ENCODE data around the gene BNC2.

The BNC2 gene

GRCh38 chr9:16396389-16396788 lies 474.1 kb downstream of the BNC2 start:
- DNase-seq, result no peak

- no peak for DNase-seq
Observed at GRCh38 chr9:16391369-16391768, 479.1 kb downstream of the BNC2 start.

- DNase-seq, result no peak
Observed at GRCh38 chr9:16387382-16387781, 483.1 kb downstream of the BNC2 start.

- DNase-seq, result no peak
Observed at GRCh38 chr9:16386827-16387077, 483.7 kb downstream of the BNC2 start.

- no peak for DNase-seq
Observed at GRCh38 chr9:16386007-16386826, 484.3 kb downstream of the BNC2 start.

- DNase-seq, result no peak
Observed at GRCh38 chr9:16385590-16385989, 484.9 kb downstream of the BNC2 start.

- DNase-seq, result no peak
Observed at GRCh38 chr9:16384993-16385392, 485.5 kb downstream of the BNC2 start.

GRCh38 chr9:16377311-16377710 lies 493.2 kb downstream of the BNC2 start:
- DNase-seq, result no peak

- DNase-seq, result no peak
Observed at GRCh38 chr9:16371306-16371705, 499.2 kb downstream of the BNC2 start.

- no peak for DNase-seq
Observed at GRCh38 chr9:16370647-16371046, 499.8 kb downstream of the BNC2 start.

GRCh38 chr9:16369427-16369826 lies 501.0 kb downstream of the BNC2 start:
- no peak for DNase-seq

- no peak for DNase-seq
Observed at GRCh38 chr9:16368237-16369087, 502.0 kb downstream of the BNC2 start.

GRCh38 chr9:16367605-16368231 lies 502.8 kb downstream of the BNC2 start:
- DNase-seq, result no peak

- DNase-seq, result no peak
Observed at GRCh38 chr9:16364347-16364746, 506.1 kb downstream of the BNC2 start.

GRCh38 chr9:16363916-16364315 lies 506.6 kb downstream of the BNC2 start:
- no peak for DNase-seq

GRCh38 chr9:16363073-16363781 lies 507.2 kb downstream of the BNC2 start:
- DNase-seq, result no peak

GRCh38 chr9:16361939-16362338 lies 508.5 kb downstream of the BNC2 start:
- DNase-seq, result no peak

- DNase-seq, result no peak
Observed at GRCh38 chr9:16361118-16361517, 509.4 kb downstream of the BNC2 start.

- DNase-seq, result no peak
Observed at GRCh38 chr9:16360247-16360646, 510.2 kb downstream of the BNC2 start.

Measured in CD4-positive, alpha-beta T cell treated with Interferon gamma for 1 hour (primary cell).